MM.1S (cell line): ENCODE measurements around the gene PTPN13.

Experiments
- DNase-seq: peaks from one replicate; pipeline ENCODE4 v3.0.0-alpha.2; 2015
- H2AFZ ChIP-seq: fragments of 300-600 bp; sonication (generic); 2 replicates; pipeline ENCODE4 v1.6.0; 2016; ENCODE audit warnings: antibody characterized with exemption, low read length
- H3F3A ChIP-seq: fragments of 300-600 bp; sonication (generic); 2 replicates; pipeline ENCODE4 v1.6.1; 2016; ENCODE audit warnings: mild to moderate bottlenecking, antibody characterized with exemption, low read length, moderate library complexity, mixed read lengths; ENCODE audit not compliant: insufficient read depth
- H3K27ac ChIP-seq: fragments of 300-600 bp; sonication (generic); 2 replicates; pipeline ENCODE4 v1.5.1; 2016; ENCODE audit warnings: mild to moderate bottlenecking, low read length
- H3K27me3 ChIP-seq: fragments of 300-600 bp; sonication (generic); replicated peaks from 2 replicates; pipeline ENCODE4 v1.6.0; 2016; ENCODE audit warnings: low read length; ENCODE audit not compliant: insufficient read depth
- H3K36me3 ChIP-seq: fragments of 300-600 bp; sonication (generic); replicated peaks from 2 replicates; pipeline ENCODE4 v1.6.1; 2016; ENCODE audit warnings: mild to moderate bottlenecking, low read length, mixed read lengths; ENCODE audit not compliant: insufficient read depth
- H3K4me1 ChIP-seq: fragments of 300-600 bp; sonication (generic); 2 replicates; pipeline ENCODE4 v1.6.1; 2016; ENCODE audit warnings: low read length, mixed read lengths
- H3K4me2 ChIP-seq: fragments of 300-600 bp; sonication (generic); 2 replicates; pipeline ENCODE4 v1.6.0; 2016; ENCODE audit warnings: low read depth, low read length
- H3K4me3 ChIP-seq: fragments of 300-600 bp; sonication (generic); 2 replicates; pipeline ENCODE4 v1.5.1; 2016; ENCODE audit warnings: low read length, mixed read lengths
- H3K79me2 ChIP-seq: fragments of 300-600 bp; sonication (generic); 2 replicates; pipeline ENCODE4 v1.6.1; 2016; ENCODE audit warnings: mixed run types, low read length, mixed read lengths
- H3K9ac ChIP-seq: fragments of 300-600 bp; sonication (generic); 2 replicates; pipeline ENCODE4 v1.6.1; 2016; ENCODE audit warnings: low read length, mixed read lengths
- H3K9me2 ChIP-seq: fragments of 300-600 bp; sonication (generic); replicated peaks from 2 replicates; pipeline ENCODE4 v1.6.1; 2016; ENCODE audit warnings: mild to moderate bottlenecking, low read length, mixed read lengths; ENCODE audit not compliant: insufficient read depth
- H3K9me3 ChIP-seq: fragments of 300-600 bp; sonication (generic); replicated peaks from 2 replicates; pipeline ENCODE4 v1.6.1; 2016; ENCODE audit warnings: mild to moderate bottlenecking, low read length, mixed read lengths; ENCODE audit not compliant: insufficient read depth
- H4K20me1 ChIP-seq: fragments of 300-600 bp; sonication (generic); 2 replicates; pipeline ENCODE4 v1.6.1; 2016; ENCODE audit warnings: mild to moderate bottlenecking, low read length, moderate library complexity, mixed read lengths; ENCODE audit not compliant: insufficient read depth
- EZH2 ChIP-seq: fragments of 300-600 bp; sonication (generic); optimal IDR thresholded peaks from 2 replicates; pipeline ENCODE3; 2017; ENCODE audit warnings: low read depth, mild to moderate bottlenecking, antibody characterized with exemption, low read length, mixed read lengths
- EZH2phosphoT487 ChIP-seq: fragments of 300-600 bp; sonication (generic); IDR thresholded peaks from 2 replicates; pipeline ENCODE4 v1.6.1; 2018; ENCODE audit warnings: antibody characterized with exemption, low read length
- TF ChIP-seq, protein P1 (sequence below): fragments of 300-600 bp; sonication (generic); IDR thresholded peaks from 2 replicates; pipeline ENCODE4 v1.5.1; 2016; ENCODE audit warnings: antibody characterized with exemption, low read length, mixed read lengths

Gene PTPN13

DNA sequence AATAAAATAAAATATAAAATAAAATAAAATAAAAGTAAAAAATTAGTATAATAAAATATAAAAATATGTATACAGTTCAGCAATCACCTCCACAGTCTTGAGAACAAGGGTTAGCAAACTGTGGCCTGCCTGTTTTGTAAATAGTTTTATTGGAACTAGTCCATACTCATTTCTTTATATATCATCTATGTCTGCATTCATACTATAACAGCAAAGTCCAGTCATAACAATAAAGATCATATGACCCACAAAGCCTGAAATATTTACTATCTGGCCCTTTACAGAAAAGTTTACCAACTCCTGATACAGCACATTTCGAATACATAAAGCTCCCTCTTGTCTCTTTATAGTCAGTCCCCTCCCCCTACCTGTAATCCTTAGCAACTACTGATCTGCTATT lies 143.1 kb downstream of the PTPN13 start:
- H3K9me2 ChIP-seq, result no peaks in the 10 kb centered on the region
- no peaks in the 10 kb centered on the region for H3K27me3 ChIP-seq
- H3K79me2 ChIP-seq, result no peaks in the 10 kb centered on the region
- no peak overlapping the region for H3K4me2 ChIP-seq
- H3K4me1 ChIP-seq, result no peaks in the 10 kb centered on the region
- no peak overlapping the region for H3K4me3 ChIP-seq
- H2AFZ ChIP-seq, result no peak overlapping the region
- TF ChIP-seq EZH2phosphoT487 (no peak), EZH2 (no peak)
- TF ChIP-seq, protein P1, sequence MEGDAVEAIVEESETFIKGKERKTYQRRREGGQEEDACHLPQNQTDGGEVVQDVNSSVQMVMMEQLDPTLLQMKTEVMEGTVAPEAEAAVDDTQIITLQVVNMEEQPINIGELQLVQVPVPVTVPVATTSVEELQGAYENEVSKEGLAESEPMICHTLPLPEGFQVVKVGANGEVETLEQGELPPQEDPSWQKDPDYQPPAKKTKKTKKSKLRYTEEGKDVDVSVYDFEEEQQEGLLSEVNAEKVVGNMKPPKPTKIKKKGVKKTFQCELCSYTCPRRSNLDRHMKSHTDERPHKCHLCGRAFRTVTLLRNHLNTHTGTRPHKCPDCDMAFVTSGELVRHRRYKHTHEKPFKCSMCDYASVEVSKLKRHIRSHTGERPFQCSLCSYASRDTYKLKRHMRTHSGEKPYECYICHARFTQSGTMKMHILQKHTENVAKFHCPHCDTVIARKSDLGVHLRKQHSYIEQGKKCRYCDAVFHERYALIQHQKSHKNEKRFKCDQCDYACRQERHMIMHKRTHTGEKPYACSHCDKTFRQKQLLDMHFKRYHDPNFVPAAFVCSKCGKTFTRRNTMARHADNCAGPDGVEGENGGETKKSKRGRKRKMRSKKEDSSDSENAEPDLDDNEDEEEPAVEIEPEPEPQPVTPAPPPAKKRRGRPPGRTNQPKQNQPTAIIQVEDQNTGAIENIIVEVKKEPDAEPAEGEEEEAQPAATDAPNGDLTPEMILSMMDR, result no peak
- no peaks in the 10 kb centered on the region for H4K20me1 ChIP-seq
- DNase-seq, result no peak
- H3F3A ChIP-seq, result no peaks in the 10 kb centered on the region
- no peaks in the 10 kb centered on the region for H3K36me3 ChIP-seq
- no peak overlapping the region for H3K9ac ChIP-seq
- no peak overlapping the region for H3K27ac ChIP-seq
- no peaks in the 10 kb centered on the region for H3K9me3 ChIP-seq

DNA sequence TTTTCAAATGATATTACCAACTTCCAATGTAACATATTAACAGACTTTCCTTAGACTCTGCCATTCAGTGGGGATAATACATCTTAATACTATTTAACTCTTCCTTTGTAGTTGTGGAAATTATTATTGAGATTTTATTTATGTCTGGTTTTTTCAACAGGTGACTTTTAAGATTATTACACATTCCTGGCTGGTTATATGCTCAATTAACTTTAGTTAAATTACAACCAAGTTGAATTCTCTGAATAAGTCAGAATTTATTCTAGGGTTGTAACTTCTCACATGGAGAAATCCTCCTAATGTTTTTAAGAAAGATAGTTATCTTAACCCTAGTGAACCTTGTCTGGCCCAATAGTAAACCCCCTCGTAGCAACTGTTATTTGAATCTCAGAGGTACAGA lies 147.7 kb downstream of the PTPN13 start:
- Histone ChIP-seq H2AFZ (no peak overlapping the region), H3K4me1 (no peaks in the 10 kb centered on the region), H3K9me2 (no peaks in the 10 kb centered on the region), H3K79me2 (no peaks in the 10 kb centered on the region), H3K9me3 (no peaks in the 10 kb centered on the region), H3K27ac (no peak overlapping the region), H3K9ac (no peak overlapping the region), H3F3A (no peaks in the 10 kb centered on the region), H3K27me3 (no peaks in the 10 kb centered on the region), H3K4me2 (no peak overlapping the region), H4K20me1 (no peaks in the 10 kb centered on the region), H3K4me3 (no peak overlapping the region), H3K36me3 (no peaks in the 10 kb centered on the region)
- TF ChIP-seq, protein P1, result no peak
- TF ChIP-seq EZH2 (no peak), EZH2phosphoT487 (no peak)
- no peak for DNase-seq

DNA sequence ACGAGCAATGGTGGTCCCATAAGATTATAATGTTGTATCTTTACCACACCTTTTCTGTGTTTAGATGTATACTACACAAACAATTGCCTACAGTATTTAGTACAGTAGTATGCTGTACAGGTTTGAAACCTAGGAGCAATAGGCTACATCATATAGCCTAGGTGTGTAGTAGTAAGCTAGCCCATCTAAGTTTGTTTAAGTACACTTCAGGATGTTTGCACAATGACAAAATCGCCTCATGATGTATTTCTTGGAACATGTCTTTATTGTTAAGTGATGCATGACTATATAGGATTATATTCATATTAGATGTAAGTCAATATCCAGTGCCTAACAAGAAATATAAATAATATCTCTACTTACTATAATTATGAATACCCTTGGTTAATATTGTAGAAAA lies 150.5 kb downstream of the PTPN13 start:
- Histone ChIP-seq H3K36me3 (no peaks in the 10 kb centered on the region), H3K4me2 (no peak overlapping the region), H4K20me1 (no peaks in the 10 kb centered on the region), H3K4me3 (no peak overlapping the region), H3K79me2 (no peaks in the 10 kb centered on the region), H3K4me1 (no peaks in the 10 kb centered on the region), H3K9ac (no peak overlapping the region), H3K9me2 (no peaks in the 10 kb centered on the region), H3K27ac (no peak overlapping the region), H3K27me3 (no peaks in the 10 kb centered on the region), H2AFZ (no peak overlapping the region), H3F3A (no peaks in the 10 kb centered on the region), H3K9me3 (no peaks in the 10 kb centered on the region)
- TF ChIP-seq EZH2phosphoT487, result no peak
- no peak for TF ChIP-seq EZH2
- DNase-seq, result no peak

DNA sequence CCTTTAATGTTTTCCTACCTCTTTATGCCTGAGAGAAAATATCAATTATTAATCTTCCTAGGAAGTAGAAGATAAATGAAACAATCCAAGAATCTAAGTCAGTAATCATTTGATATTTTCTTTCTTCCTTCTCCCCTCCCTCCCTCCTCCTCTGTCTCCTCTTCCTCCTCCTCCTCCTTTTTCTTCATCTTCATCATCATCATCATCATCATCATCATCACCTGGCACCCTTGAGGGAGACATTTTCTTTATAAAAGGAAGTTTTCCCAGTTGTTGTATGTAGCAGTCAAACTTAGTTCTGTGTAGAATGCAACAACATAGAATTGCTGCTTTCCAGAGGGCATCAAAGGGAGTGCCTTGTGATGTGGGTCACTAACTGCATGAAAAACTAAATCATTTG lies 155.0 kb downstream of the PTPN13 start:
- H3K4me1 ChIP-seq, result no peaks in the 10 kb centered on the region
- H2AFZ ChIP-seq, result no peak overlapping the region
- DNase-seq, result no peak
- no peaks in the 10 kb centered on the region for H3K27me3 ChIP-seq
- no peaks in the 10 kb centered on the region for H4K20me1 ChIP-seq
- no peak overlapping the region for H3K4me3 ChIP-seq
- no peak overlapping the region for H3K4me2 ChIP-seq
- no peaks in the 10 kb centered on the region for H3K9me3 ChIP-seq
- H3K79me2 ChIP-seq, result no peaks in the 10 kb centered on the region
- H3F3A ChIP-seq, result no peaks in the 10 kb centered on the region
- H3K9ac ChIP-seq, result no peak overlapping the region
- no peaks in the 10 kb centered on the region for H3K36me3 ChIP-seq
- TF ChIP-seq, protein P1, result no peak
- no peak for TF ChIP-seq EZH2phosphoT487
- H3K27ac ChIP-seq, result no peak overlapping the region
- no peaks in the 10 kb centered on the region for H3K9me2 ChIP-seq
